Measurements from ENCODE around the gene ERAL1.
"Not testable (repeated sequence)": the region's sequence is repeated elsewhere in the genome, so short reads cannot be mapped to it uniquely, and the experiment has no call there.

Gene ERAL1

DNA sequence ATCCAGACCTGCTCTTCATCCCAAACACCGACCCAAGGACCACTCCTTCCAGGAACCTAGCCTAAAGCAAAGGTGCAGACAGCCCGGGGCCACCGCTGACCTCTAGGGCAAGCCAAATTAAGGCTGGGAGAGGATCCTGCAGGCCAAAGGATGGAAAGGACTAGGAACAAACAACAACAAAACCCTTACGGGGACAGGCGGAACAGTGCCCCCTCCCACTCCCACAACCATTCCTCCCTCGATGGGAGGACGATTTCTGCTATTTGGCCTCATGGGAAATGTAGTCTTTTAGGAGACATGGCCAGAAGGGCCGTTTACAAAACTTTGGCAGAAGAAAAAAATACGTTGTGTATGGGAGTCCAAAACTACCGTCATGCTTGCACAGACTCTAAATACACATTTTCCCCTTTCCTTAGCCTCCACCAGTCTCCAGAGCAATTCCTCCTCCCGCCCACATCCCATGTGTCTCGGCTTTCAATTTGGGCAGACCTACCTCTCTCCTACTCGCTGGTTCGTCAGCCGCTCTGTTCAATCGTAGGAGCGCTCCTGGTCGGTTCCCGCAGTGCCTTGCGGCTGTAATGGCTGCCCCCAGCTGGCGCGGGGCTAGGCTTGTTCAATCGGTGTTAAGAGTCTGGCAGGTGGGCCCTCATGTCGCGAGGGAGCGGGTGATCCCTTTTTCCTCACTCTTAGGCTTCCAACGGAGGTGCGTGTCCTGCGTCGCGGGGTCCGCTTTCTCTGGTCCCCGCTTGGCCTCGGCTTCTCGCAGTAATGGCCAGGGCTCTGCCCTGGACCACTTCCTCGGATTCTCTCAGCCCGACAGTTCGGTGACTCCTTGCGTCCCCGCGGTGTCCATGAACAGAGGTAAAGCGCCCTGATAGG lies at the start of gene ERAL1:
Gene ERAL1, plus strand, starts transcription at position 560 of the 879 bp plus-strand sequence. Its CDS starts 19 bp downstream, at position 579.
- 0 out of 2 replicates have a peak, but pooled peaks cover 3% of the 10 kb centered on the region for H3K36me3 ChIP-seq (ENCODE audit: insufficient read depth, low read length)
- H3K9me3 ChIP-seq (ENCODE audit: control insufficient read depth, insufficient read depth, low read length), result no peaks in the 10 kb centered on the region
- peaks cover 2% of the 10 kb centered on the region; the same call in 1 of the 2 replicates for H3K4me1 ChIP-seq (ENCODE audit: insufficient read depth, low read length)
- H3K9ac ChIP-seq (ENCODE audit: low read depth, low read length), result peak within 1 kb of the TSS; percentile 85

DNA sequence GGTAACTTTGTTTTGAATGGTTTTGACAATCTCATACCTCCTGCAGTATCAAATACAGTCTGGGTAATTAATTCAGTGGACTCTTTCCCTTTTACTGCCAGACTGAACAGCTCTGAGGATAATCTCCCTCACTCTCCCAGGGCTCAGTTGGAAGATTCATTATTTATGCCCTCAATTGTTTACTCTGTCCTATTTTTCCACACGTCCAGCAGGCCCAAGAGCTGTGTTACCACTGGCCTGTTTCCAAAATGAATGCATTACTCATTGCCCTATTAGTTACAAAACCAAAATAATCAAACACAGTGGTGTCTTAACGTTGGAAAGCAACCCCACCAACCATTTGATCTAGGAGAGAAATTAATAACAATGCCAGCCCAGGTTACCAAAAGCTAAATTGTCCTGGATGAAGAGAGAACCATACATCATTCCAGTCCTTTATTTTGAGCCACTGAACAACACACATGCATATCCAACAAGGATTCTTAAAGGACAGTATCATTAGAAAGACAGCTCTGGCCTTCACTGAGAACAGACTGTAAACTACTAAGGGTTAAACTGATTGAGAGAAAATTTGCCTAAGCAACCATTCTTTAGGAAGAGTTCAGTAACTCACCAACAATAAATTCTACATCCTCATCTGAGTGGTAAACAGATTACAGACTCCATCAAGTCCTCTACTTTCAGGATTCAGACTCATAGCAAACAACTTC lies 46.7 kb upstream of the ERAL1 start:
- Histone ChIP-seq H3K4me1 (ENCODE audit: insufficient read depth, low read length) (peaks cover 21% of the 10 kb centered on the region), H3K9me3 (ENCODE audit: control insufficient read depth, insufficient read depth, low read length) (no peaks in the 10 kb centered on the region), H3K36me3 (ENCODE audit: insufficient read depth, low read length) (peaks cover 7% of the 10 kb centered on the region), H3K9ac (ENCODE audit: low read depth, low read length) (peak overlapping the region; percentile 43)

DNA sequence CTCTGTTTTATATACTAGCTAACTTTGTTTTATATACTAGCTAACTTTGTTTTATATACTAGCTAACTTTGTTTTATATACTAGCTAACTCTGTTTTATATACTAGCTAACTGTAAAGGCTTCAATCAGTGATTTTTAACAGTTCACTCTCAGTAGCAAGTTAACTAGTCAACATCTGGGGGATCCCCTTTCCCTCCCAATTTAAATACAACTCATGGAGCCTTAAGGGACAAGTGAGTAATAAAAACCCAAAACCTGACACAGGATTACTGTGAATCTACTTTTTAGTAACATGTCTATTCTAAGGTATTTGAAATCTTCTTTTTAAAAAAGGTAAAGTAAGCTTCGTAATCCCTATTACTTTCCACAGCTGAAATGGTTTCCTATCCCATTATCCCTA lies 44.4 kb upstream of the ERAL1 start:
- 0 out of 2 replicates have a peak overlapping the region, but pooled peaks have one; percentile 77 for H3K9ac ChIP-seq (ENCODE audit: low read depth, low read length)
- H3K36me3 ChIP-seq (ENCODE audit: insufficient read depth, low read length), result peaks cover 7% of the 10 kb centered on the region
- H3K4me1 ChIP-seq (ENCODE audit: insufficient read depth, low read length), result peaks cover 21% of the 10 kb centered on the region

DNA sequence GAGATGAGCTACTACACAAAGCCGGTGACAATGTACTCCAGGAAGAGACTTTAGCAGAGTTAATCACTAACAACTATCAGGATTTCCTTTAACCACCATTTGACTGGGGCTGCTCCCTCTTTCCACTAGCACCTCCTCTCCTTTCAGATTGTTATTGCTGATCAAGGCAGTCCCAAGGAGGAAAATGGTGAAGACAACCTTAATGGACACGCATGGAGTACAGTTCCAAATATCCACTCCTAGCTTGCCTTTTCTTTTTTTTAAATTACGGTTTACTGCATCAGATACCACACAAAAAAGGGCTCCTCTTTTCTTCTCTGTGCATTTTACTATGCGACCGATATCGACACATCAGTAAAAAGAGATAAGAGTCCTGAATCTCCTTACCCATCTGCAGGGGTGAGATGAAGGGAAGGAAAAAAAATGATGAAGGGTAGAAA lies 43.1 kb upstream of the ERAL1 start:
- Histone ChIP-seq H3K36me3 (ENCODE audit: insufficient read depth, low read length) (no peaks in the 10 kb centered on the region), H3K4me1 (ENCODE audit: insufficient read depth, low read length) (peaks cover 21% of the 10 kb centered on the region), H3K9ac (ENCODE audit: low read depth, low read length) (peak overlapping the region; percentile 77), H3K9me3 (ENCODE audit: control insufficient read depth, insufficient read depth, low read length) (no peaks in the 10 kb centered on the region)

More for the DNA sequence above, 44.4 kb upstream of the ERAL1 start:
- no peaks in the 10 kb centered on the region for H3K9me3 ChIP-seq (ENCODE audit: control insufficient read depth, insufficient read depth, low read length)

DNA sequence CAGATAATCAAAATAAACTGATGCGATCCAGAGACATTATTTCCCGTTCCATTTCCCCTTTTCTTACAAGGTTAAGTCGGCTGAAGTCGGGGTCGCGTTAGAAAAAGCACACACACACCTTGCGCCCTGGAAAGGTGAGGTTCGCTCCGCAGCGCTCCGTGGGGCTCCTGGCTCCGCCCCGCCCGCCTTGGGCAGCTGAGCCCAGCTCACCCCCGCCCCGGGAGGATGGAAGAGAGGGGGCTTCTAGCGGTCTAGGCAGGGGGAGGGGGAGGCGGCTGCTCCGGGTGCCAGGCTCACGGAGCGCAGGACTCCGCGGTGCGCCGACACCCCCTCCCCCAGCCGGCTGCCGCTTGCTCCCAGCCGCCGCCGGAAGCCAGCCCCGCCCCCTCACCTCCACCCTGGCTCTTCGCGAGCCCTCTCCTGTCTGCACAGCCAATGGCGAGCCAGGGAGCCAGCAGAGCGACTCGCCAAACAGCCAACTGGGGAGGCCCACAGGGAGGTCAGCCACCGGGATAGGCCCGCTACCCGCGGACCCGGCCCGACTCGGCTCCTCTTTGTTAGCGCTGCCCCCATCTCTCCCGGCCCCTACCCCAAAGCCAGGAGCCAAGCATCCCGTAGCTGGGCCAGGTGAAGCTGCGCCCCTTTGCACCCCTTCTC lies 42.6 kb upstream of the ERAL1 start:
- H3K9ac ChIP-seq (ENCODE audit: low read depth, low read length), result peak overlapping the region; percentile 77
- H3K9me3 ChIP-seq (ENCODE audit: control insufficient read depth, insufficient read depth, low read length), result no peaks in the 10 kb centered on the region
- H3K36me3 ChIP-seq (ENCODE audit: insufficient read depth, low read length), result no peaks in the 10 kb centered on the region
- peaks cover 19% of the 10 kb centered on the region for H3K4me1 ChIP-seq (ENCODE audit: insufficient read depth, low read length)

DNA sequence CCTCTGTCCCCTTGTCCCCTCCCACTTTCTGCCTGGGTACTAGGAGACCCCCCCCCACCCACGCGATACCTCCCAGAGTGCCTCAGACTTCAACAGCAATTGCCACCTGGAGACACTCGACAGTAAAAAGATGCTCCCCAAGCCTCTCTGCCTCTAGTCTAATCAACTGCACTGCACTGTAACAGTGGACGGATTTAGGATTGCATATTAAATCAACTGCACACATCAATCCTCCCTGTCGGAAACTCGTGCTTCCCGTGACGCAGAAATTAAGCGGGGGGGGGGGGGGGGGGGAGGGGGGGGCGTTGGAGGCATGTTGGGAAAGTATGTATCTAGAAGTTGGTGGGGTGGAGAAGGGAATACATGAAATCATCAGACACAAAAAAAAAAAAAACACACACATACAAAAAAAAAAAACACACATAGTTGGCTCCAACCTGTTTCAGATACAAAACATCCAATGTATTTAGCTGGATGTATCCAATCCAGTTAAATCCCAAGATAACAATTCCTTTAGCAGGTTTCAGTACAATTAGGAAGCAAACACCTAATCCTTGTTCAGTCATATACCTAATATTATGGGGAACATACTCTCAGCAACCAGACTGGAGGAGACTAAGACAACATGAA lies 42.0 kb upstream of the ERAL1 start:
- Histone ChIP-seq H3K4me1 (ENCODE audit: insufficient read depth, low read length) (peaks cover 13% of the 10 kb centered on the region), H3K9ac (ENCODE audit: low read depth, low read length) (peak overlapping the region; percentile 72), H3K36me3 (ENCODE audit: insufficient read depth, low read length) (no peaks in the 10 kb centered on the region), H3K9me3 (ENCODE audit: control insufficient read depth, insufficient read depth, low read length) (no peaks in the 10 kb centered on the region)

DNA sequence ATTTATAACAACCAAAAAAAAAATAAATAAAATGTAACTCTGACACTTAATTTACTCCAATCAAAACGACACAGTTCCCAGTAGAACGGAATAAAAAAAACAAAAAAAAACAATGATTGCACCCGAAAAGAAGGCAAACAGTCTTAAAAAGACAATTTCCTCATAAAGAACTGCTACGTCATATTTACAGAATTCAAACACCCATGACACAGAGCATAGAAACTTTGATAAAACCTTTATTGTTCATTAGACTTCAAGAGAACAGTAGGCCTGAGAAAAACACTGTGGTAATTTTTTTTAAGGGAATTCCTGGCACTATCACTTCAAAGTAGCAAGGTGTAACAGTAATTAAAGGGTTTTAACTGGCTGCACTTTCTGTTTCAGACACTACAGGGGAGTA lies 38.3 kb upstream of the ERAL1 start:
- Histone ChIP-seq H3K4me1 (ENCODE audit: insufficient read depth, low read length) (no peaks in the 10 kb centered on the region; the same call in 1 of the 2 replicates), H3K9ac (ENCODE audit: low read depth, low read length) (no peak overlapping the region), H3K36me3 (ENCODE audit: insufficient read depth, low read length) (no peaks in the 10 kb centered on the region), H3K9me3 (ENCODE audit: control insufficient read depth, insufficient read depth, low read length) (no peaks in the 10 kb centered on the region)

DNA sequence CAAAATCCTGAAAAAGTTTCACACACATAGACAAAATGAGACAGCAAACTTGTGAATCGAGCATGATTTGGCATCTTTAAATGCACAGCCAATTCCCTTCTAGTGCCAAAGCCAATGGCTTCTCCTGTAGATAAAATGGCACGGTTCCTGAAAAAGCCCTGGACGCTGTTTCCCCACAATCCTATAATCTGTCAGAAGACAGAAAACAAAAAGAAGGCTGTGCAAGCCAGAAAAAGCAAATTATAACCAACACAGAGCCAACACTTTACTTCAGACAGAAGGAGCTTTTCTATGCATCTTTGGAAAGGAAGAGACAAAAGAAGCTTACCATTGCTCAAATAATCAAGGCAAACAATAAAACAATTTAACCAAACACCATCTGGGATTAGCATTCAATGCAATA lies 36.0 kb upstream of the ERAL1 start:
- no peak overlapping the region for H3K9ac ChIP-seq (ENCODE audit: low read depth, low read length)
- H3K4me1 ChIP-seq (ENCODE audit: insufficient read depth, low read length), result no peaks in the 10 kb centered on the region; the same call in 1 of the 2 replicates
- H3K9me3 ChIP-seq (ENCODE audit: control insufficient read depth, insufficient read depth, low read length), result no peaks in the 10 kb centered on the region
- no peaks in the 10 kb centered on the region for H3K36me3 ChIP-seq (ENCODE audit: insufficient read depth, low read length)

DNA sequence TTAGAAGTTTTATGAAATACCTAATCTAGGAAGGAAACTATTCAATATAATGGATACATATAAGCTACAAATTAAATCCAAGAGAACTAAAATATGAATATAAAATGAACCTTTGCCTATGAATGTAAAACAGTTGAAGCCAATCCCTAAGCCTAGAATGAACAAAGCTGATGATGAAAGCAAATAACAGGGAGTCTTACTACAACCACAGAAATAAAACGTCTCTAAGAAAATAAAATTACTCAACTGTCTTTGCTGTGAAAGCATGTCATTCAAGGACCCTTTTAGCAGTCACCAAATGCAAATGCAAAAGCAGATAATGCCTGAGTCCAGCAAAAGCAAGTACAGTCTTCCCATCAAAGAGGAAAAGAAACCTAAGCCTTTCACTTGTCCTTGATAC lies 35.2 kb upstream of the ERAL1 start:
- H3K4me1 ChIP-seq (ENCODE audit: insufficient read depth, low read length), result no peaks in the 10 kb centered on the region; the same call in 1 of the 2 replicates
- no peak overlapping the region for H3K9ac ChIP-seq (ENCODE audit: low read depth, low read length)
- H3K36me3 ChIP-seq (ENCODE audit: insufficient read depth, low read length), result no peaks in the 10 kb centered on the region
- H3K9me3 ChIP-seq (ENCODE audit: control insufficient read depth, insufficient read depth, low read length), result no peaks in the 10 kb centered on the region

DNA sequence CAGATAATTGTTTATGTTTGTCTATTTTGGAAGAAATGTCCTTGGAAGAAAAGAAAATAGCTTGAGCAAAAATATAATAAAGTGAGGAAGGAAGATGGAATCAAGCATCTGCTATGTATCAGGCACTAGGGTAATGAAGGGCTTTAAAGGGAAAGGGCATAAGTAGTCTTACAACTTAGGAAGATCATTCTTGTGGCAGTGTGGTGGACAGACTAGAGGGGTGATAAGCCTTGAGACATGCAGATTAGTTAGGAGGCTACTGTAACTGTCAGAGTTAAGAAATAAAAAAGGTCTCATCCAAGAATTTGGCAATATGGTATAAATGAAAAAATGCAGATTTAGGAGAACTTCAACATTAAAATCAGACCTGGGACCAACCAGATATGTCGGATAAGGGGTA lies 27.1 kb upstream of the ERAL1 start:
- Histone ChIP-seq H3K9me3 (ENCODE audit: control insufficient read depth, insufficient read depth, low read length) (no peaks in the 10 kb centered on the region), H3K36me3 (ENCODE audit: insufficient read depth, low read length) (peaks cover 3% of the 10 kb centered on the region; the same call in 1 of the 2 replicates), H3K9ac (ENCODE audit: low read depth, low read length) (no peak overlapping the region), H3K4me1 (ENCODE audit: insufficient read depth, low read length) (no peaks in the 10 kb centered on the region)

DNA sequence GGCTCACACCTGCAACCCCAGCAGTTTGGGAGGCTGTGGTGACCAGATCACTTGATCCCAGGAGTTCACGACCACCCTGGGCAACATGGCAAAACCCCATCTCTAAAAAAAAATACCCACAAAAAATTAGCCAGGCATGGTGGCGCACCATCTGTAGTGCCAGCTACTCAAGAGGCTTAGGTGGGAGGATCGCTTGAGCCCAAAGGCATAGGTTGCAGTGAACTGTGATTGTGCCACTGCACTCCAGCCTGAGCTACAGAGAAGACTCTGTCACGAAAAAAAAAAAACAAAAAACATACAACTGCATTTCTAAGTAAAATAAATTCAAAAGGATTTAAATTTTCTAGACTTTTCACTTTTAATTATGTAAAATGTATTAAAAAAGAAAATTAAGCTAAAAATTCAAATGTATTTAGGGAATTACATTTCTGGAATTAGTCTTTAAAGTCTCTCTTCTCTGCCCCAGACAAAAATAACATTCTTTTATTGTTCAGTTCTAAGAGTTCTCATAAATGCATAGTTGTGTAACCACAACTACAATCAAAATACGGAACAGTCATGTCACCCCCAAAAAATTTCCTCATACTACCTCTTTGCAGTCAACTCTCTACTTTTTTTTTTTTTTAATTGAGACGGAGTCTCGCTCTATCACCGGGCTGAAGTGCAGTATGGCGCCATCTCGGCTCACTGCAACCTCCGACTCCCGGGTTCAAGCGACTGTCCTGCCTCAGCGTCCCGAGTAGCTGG lies 26.3 kb upstream of the ERAL1 start:
- H3K4me1 ChIP-seq (ENCODE audit: insufficient read depth, low read length), result no peaks in the 10 kb centered on the region
- no peaks in the 10 kb centered on the region for H3K9me3 ChIP-seq (ENCODE audit: control insufficient read depth, insufficient read depth, low read length)
- peaks cover 3% of the 10 kb centered on the region; the same call in 1 of the 2 replicates for H3K36me3 ChIP-seq (ENCODE audit: insufficient read depth, low read length)
- no peak overlapping the region for H3K9ac ChIP-seq (ENCODE audit: low read depth, low read length)

DNA sequence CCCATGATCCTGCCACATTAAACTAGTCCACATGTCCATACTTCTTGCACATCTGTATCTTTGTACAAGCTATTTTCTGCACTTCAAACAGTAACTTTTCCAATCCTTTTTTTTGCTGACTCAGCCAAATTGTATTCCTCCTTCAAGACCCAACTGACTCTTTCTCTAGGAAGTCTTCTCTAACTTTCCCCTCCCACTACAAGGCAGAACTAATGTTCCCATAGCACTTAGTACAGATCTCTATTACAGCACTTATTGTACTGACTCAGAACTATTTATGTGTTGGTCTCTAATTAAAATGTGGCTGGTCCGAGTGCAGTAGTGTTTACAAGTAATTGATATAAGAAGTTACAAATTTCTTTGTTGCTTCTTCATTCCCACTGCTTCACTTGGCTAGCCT lies 20.4 kb upstream of the ERAL1 start:
- H3K9ac ChIP-seq (ENCODE audit: low read depth, low read length), result no peak overlapping the region
- no peaks in the 10 kb centered on the region for H3K9me3 ChIP-seq (ENCODE audit: control insufficient read depth, insufficient read depth, low read length)
- no peaks in the 10 kb centered on the region for H3K4me1 ChIP-seq (ENCODE audit: insufficient read depth, low read length)
- H3K36me3 ChIP-seq (ENCODE audit: insufficient read depth, low read length), result no peaks in the 10 kb centered on the region

DNA sequence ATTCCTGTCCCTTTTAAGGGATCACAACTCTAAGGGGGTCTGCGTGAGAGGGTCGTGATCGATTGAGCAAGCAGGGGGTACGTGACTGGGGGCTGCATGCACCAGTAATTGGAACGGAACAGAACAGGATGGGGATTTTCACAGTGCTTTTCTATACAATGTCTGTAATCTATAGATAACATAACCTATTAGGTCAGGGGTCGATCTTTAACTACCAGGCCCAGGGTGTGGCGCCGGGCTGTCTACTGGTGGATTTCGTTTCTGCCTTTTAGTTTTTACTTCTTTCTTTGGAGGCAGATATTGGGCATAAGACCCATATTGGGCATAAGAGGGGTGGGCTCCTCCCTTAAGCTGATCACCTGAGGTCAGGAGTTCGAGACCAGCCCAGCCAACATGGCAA lies 18.3 kb upstream of the ERAL1 start:
- not testable (repeated sequence) for H3K9me3 ChIP-seq (ENCODE audit: control insufficient read depth, insufficient read depth, low read length)

More for the DNA sequence above, 18.3 kb upstream of the ERAL1 start:
- not testable (repeated sequence) for H3K36me3 ChIP-seq (ENCODE audit: insufficient read depth, low read length); H3K4me1 ChIP-seq (ENCODE audit: insufficient read depth, low read length); H3K9ac ChIP-seq (ENCODE audit: low read depth, low read length)

Data from ES-I3 (cell line).